Dermis microvascular lymphatic vessel endothelial cell (primary cell): ENCODE measurements around the gene EPHB1. TPM values are rescaled to one million over a fixed set of nuclear protein-coding genes. Genes with fewer than 3 reads are reported as not detected.
"Not testable (repeated sequence)": the region's sequence is repeated elsewhere in the genome, so short reads cannot be mapped to it uniquely, and the experiment has no call there.

Experiments used
- DNase-seq, 2 donors: peaks; one replicate each; pipeline versions ENCODE4 v3.0.0 to v3.0.0-alpha.2; 2010; ENCODE audit warnings: low read depth in 2 of 2
- total RNA-seq: library from RNA; depleted of rRNA; stranded (reverse); fragments of >200 nt; gene quantifications from 2 replicates; pipeline ENCODE4 v1.2.1, GENCODE V29; 2014

Gene EPHB1
- total RNA-seq, 1 donor from 2014 or later: 1.4 TPM

GRCh38 chr3:134991472-134992010 is 196.5 kb downstream of the EPHB1 start:
- DNase-seq: no peak

GRCh38 chr3:134992180-134992579 is 197.1 kb downstream of the EPHB1 start:
- no peak for DNase-seq

- no peak for DNase-seq
Observed at GRCh38 chr3:134992586-134992985, 197.5 kb downstream of the EPHB1 start.

GRCh38 chr3:134993011-134993410 is 198.0 kb downstream of the EPHB1 start:
- DNase-seq: no peak

GRCh38 chr3:134998158-134998557 is 203.1 kb downstream of the EPHB1 start:
- DNase-seq: no peak

GRCh38 chr3:134998855-134999254 is 203.8 kb downstream of the EPHB1 start:
- no peak for DNase-seq

- no peak for DNase-seq
Observed at GRCh38 chr3:135000465-135000864, 205.4 kb downstream of the EPHB1 start.

- not testable (repeated sequence) for DNase-seq
Observed at GRCh38 chr3:135005616-135006015, 210.6 kb downstream of the EPHB1 start.

- DNase-seq: peak in 1 of 2 donors; percentile 25
Observed at GRCh38 chr3:135007607-135008006, 212.5 kb downstream of the EPHB1 start.

GRCh38 chr3:135008326-135008725 is 213.3 kb downstream of the EPHB1 start:
- DNase-seq: no peak

- no peak for DNase-seq
Observed at GRCh38 chr3:135009014-135009413, 214.0 kb downstream of the EPHB1 start.

GRCh38 chr3:135012101-135012500 is 217.0 kb downstream of the EPHB1 start:
- no peak for DNase-seq

GRCh38 chr3:135013206-135013605 is 218.1 kb downstream of the EPHB1 start:
- no peak for DNase-seq

- no peak for DNase-seq
Observed at GRCh38 chr3:135014566-135014965, 219.5 kb downstream of the EPHB1 start.

- DNase-seq: no peak
Observed at GRCh38 chr3:135017003-135017893, 222.2 kb downstream of the EPHB1 start.

GRCh38 chr3:135018149-135018923 is 223.3 kb downstream of the EPHB1 start:
- no peak for DNase-seq

- no peak for DNase-seq
Observed at GRCh38 chr3:135020181-135020580, 225.1 kb downstream of the EPHB1 start.

GRCh38 chr3:135023996-135024658 is 229.1 kb downstream of the EPHB1 start:
- no peak for DNase-seq

- not testable (repeated sequence) for DNase-seq
Observed at GRCh38 chr3:135030768-135031615, 235.9 kb downstream of the EPHB1 start.

- no peak for DNase-seq
Observed at GRCh38 chr3:135033737-135034136, 238.7 kb downstream of the EPHB1 start.

- no peak for DNase-seq
Observed at GRCh38 chr3:135034291-135034768, 239.3 kb downstream of the EPHB1 start.
